ENCODE data around the gene AIF1L. TPM values are rescaled to one million over a fixed set of nuclear protein-coding genes. Genes with fewer than 3 reads are reported as not detected.

The AIF1L gene
- total and polyA plus RNA-seq, 8 donors: 9.3 to 49.2 (median 41.5) TPM

DNA sequence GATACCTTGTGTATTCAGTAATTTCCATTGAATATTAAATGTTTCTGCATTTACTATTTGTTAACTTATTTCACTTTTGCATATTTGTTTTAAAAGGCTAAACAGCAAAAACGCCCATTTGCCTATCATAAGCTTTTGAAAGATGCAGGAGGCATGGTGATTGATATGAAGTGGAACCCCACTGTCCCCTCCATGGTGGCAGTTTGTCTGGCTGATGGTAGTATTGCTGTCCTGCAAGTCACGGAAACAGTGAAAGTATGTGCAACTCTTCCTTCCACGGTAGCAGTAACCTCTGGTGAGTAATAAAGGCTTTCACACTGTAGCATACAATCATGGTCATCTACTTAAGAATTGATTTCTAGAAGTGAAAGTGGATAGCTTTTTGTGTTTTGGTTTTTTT is 32.9 kb downstream of the AIF1L start:
- no peak for ATAC-seq
- no peaks in the 10 kb centered on the region for H3K9me3 ChIP-seq
- H3K4me3 ChIP-seq: no peak overlapping the region
- TF ChIP-seq, protein P1, sequence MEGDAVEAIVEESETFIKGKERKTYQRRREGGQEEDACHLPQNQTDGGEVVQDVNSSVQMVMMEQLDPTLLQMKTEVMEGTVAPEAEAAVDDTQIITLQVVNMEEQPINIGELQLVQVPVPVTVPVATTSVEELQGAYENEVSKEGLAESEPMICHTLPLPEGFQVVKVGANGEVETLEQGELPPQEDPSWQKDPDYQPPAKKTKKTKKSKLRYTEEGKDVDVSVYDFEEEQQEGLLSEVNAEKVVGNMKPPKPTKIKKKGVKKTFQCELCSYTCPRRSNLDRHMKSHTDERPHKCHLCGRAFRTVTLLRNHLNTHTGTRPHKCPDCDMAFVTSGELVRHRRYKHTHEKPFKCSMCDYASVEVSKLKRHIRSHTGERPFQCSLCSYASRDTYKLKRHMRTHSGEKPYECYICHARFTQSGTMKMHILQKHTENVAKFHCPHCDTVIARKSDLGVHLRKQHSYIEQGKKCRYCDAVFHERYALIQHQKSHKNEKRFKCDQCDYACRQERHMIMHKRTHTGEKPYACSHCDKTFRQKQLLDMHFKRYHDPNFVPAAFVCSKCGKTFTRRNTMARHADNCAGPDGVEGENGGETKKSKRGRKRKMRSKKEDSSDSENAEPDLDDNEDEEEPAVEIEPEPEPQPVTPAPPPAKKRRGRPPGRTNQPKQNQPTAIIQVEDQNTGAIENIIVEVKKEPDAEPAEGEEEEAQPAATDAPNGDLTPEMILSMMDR (IDR thresholded peaks at IDR 0.05): no peak
- H3K27me3 ChIP-seq: no peaks in the 10 kb centered on the region
- intact Hi-C loops (cut with DNase I): no loop called here
- no peak overlapping the region for H3K27ac ChIP-seq
- H3K4me1 ChIP-seq: peaks cover 12 to 18% of the 10 kb centered on the region in 2 donors
- peaks cover 5 to 69% of the 10 kb centered on the region in 2 donors for H3K36me3 ChIP-seq
- DNase-seq: no peak

DNA sequence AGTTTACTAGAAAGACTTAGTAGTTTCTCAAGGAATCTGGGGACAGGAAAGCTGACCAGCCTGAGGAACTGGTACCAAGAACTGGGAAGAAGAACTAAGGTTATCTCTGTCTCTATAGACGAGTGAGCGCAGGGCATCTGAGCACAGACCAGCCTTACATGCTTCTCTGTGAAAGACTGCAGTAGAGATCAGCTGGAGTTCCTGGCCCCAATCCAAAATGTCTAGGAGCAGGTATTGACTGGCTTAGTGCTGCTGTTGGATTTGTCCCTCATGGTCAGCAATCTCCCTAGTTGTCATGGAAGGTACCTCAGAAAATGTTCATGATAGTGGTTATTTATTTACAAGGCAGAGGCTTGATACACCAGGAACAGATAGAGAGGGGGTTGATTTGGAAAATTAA is 42.3 kb downstream of the AIF1L start:
- H3K36me3 ChIP-seq: peaks cover 3 to 98% of the 10 kb centered on the region in 2 donors
- DNase-seq (no peak), ATAC-seq (no peak)
- no peak overlapping the region for H3K4me3 ChIP-seq
- no peaks in the 10 kb centered on the region for H3K4me1 ChIP-seq
- no peaks in the 10 kb centered on the region for H3K9me3 ChIP-seq
- TF ChIP-seq, protein P1 (IDR thresholded peaks at IDR 0.05): no peak
- intact Hi-C loops (cut with DNase I): no loop called here
- no peaks in the 10 kb centered on the region for H3K27me3 ChIP-seq
- no peak overlapping the region for H3K27ac ChIP-seq

DNA sequence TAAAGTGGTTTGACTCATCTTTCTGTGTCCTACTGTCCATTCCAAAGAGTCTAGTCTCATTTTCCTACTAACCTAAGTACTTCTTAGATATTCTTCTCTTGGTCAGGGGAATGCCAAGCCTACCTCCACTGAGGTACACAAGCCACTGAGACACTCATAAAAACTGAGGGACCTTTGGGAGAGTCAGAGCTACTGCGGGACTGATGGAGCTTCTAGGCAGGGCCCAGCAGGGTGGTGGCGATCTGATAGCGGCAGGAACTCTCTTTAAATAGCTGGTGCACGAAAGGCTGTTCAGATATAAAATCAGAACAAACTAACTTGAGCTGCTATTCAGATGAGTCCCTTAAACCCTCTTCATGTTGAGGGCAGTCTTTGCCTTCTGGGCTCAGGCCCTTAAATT is 43.8 kb downstream of the AIF1L start:
- H3K9me3 ChIP-seq: no peaks in the 10 kb centered on the region
- TF ChIP-seq, protein P1 (IDR thresholded peaks at IDR 0.05): no peak
- ATAC-seq: no peak
- H3K36me3 ChIP-seq: peaks cover 3 to 98% of the 10 kb centered on the region in 2 donors
- H3K4me3 ChIP-seq: no peak overlapping the region
- intact Hi-C loops (cut with DNase I): no loop called here
- no peak overlapping the region for H3K27ac ChIP-seq
- DNase-seq: no peak
- H3K4me1 ChIP-seq: no peaks in the 10 kb centered on the region
- no peaks in the 10 kb centered on the region for H3K27me3 ChIP-seq

DNA sequence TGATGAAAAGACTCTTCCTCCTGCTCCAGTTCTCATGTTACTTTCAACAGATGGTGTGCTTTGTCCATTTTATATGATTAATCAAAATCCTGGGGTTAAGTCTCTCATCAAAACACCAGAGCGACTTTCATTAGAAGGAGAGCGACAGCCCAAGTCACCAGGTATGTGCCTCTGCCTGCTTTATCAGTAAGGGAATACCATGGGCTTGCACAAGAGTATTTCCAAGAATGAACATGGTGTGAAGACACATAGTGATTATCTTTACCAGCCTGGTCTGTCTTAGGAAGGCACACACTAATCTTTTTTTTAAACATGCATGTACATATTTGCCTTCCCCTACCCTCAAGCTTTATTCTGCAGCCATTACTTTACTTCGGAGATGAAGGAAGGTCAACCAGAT is 44.2 kb downstream of the AIF1L start:
- no peak for DNase-seq
- TF ChIP-seq, protein P1 (IDR thresholded peaks at IDR 0.05): no peak
- no peak for ATAC-seq

DNA sequence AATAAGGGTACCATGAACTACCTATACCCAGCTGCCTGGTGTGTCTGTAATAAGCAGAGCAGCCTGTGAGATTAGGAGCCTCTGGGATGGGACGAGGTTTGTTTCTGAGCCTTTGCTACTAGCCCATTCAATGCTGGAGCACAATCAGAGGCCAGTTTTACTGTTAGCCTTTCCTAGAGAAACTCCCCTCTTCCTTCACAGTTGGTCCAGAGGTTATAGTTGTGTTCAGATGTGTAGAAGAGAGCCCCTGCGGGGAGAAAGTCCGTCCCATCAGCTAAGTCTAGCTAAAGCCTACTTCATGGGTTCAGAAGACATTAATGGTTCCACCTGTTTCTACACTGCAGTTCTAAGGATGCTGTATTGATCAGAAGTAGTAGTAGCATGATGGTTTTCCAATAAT is 45.8 kb downstream of the AIF1L start:
- Histone ChIP-seq H3K36me3 (peaks cover 3 to 98% of the 10 kb centered on the region in 2 donors), H3K4me1 (no peaks in the 10 kb centered on the region), H3K9me3 (no peaks in the 10 kb centered on the region), H3K27ac (no peak overlapping the region), H3K4me3 (no peak overlapping the region), H3K27me3 (no peaks in the 10 kb centered on the region)
- ATAC-seq: no peak
- TF ChIP-seq, protein P1 (IDR thresholded peaks at IDR 0.05): no peak
- intact Hi-C loops (cut with DNase I): no loop called here
- no peak for DNase-seq

More for the DNA sequence above, 44.2 kb downstream of the AIF1L start:
- Histone ChIP-seq H3K9me3 (no peaks in the 10 kb centered on the region), H3K4me1 (no peaks in the 10 kb centered on the region), H3K4me3 (no peak overlapping the region), H3K36me3 (peaks cover 3 to 98% of the 10 kb centered on the region in 2 donors), H3K27ac (no peak overlapping the region), H3K27me3 (no peaks in the 10 kb centered on the region)
- intact Hi-C loops (cut with DNase I): no loop called here

All from left lung (tissue), 10 donors.